ENCODE data around the gene KLHL7. TPM values are rescaled to one million over a fixed set of nuclear protein-coding genes. Genes with fewer than 3 reads are reported as not detected.

Gene KLHL7
- polyA plus RNA-seq, 1 donor = 28.6 TPM

DNA sequence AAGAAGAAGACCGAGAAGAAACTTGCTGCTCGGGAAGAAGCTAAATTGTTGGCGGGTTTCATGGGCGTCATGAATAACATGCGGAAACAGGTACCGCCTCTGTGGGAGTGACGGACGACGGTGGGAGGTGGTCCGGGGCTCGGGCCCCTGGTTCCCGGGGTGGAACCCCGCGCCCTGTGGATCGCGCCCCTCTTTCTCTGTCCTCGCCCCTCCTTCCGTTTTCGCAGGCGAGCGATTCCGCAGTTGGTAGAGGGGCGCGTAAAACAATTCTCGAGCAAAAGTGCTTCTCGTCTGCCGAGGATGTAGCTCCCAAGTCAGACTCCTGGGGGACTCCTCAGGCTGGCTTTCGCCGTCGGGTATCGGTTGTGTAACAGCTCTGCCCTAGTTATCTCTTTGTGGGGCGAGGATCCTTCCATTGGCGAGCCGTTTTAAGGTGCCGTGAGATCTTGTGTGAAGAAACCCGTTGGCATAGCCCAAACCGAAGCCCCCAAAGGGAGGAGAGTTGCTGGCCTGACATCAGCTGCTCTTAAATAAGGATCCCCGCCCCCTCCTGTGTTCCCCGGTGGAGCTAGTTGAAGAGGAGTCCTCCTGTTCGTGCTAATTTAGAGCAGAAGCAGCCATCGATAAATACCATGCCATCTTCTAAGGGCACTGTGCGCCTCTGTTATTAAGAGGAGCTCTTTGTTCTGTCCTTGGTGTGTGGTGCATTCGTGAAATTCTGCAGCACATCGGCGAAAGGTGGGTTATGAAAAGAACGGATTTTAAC is 655 bp downstream of the KLHL7 start:
- Histone ChIP-seq H3K9me3 (ENCODE audit: control insufficient read depth, low read depth, low read length) (no peaks in the 10 kb centered on the region), H3K4me1 (ENCODE audit: control insufficient read depth, insufficient read depth, low read length) (peaks cover 10% of the 10 kb centered on the region), H3K27me3 (ENCODE audit: control insufficient read depth, insufficient read depth, low read length) (no peaks in the 10 kb centered on the region), H3K36me3 (ENCODE audit: control insufficient read depth, insufficient read depth, low read length) (no peaks in the 10 kb centered on the region), H3K4me3 (ENCODE audit: low read length) (peak overlapping the region; percentile 75), H3K27ac (ENCODE audit: low read length) (peak overlapping the region; percentile 88)
- DNase-seq = peak; percentile 47 to 82
- WGBS (ENCODE audit: insufficient coverage, low lambda C conversion rate) = no CpG with 5 or more reads among the region's 46 CpGs

DNA sequence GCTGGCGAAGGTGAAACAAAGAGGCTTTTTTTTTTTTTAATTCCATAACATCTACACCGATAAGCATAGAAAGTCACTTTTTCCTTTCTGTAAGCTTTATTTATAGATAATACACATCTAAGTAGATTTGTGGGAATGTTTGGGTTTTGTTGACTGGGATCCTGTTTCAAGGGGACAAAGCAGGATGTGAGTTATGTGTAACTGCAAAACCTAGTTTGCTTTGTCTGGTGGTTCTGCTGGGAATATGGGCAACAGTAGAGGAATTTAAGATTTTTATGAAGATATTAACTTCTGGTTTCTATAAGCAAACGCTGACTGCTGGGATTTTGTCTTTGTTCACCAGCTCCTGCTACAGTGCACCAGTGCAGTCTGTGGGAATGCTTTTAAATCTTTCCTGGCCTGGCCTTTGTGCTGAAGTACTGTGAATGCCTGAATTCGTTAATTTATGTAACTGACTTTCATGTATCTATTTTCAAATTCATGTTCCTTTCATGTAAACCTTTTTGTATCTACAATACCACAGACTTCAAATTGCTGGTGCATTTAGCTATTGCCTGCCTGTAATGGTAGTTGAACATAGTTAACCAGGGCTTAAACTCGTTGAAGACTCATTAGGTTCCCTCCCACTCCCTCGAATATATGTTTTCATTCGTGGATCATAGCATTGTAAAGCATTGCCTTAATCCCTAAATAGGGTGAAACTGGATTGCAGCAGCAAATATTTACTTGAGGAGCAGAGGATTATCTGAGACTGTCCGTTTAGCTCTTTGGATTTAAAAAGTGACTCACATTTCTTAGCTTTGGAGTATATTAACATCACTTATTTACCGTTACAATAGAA is 1.5 kb downstream of the KLHL7 start:
- Histone ChIP-seq H3K27ac (ENCODE audit: low read length) (peak overlapping the region; percentile 88), H3K27me3 (ENCODE audit: control insufficient read depth, insufficient read depth, low read length) (no peaks in the 10 kb centered on the region), H3K4me1 (ENCODE audit: control insufficient read depth, insufficient read depth, low read length) (peaks cover 10% of the 10 kb centered on the region), H3K4me3 (ENCODE audit: low read length) (peak overlapping the region; percentile 75), H3K36me3 (ENCODE audit: control insufficient read depth, insufficient read depth, low read length) (no peaks in the 10 kb centered on the region), H3K9me3 (ENCODE audit: control insufficient read depth, low read depth, low read length) (no peaks in the 10 kb centered on the region)
- WGBS (ENCODE audit: insufficient coverage, low lambda C conversion rate) = 20% methylated on average over 3 of the region's 9 CpGs
- peak in 1 of 2 donors; percentile 26 for DNase-seq

DNA sequence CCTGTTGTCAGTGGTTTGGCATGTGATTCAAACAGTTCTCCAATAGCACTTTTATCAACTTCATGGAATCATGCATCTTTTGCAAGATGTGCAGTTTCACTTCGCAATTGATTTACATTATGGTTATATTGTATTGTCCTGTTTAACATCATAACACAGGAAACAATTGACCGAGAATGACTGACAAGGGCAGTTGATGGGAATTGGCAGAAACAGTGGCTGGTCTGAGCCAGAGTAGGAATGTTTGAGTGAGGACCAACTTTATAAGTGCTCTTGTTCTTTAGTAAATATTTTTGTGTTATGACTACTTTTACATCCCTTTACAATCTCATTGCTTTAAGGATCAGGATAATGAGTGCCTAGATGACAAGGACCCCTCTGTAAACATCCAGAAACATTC is 2.2 kb downstream of the KLHL7 start:
- Histone ChIP-seq H3K4me1 (ENCODE audit: control insufficient read depth, insufficient read depth, low read length) (peaks cover 10% of the 10 kb centered on the region), H3K4me3 (ENCODE audit: low read length) (no peak overlapping the region), H3K27ac (ENCODE audit: low read length) (no peak overlapping the region), H3K9me3 (ENCODE audit: control insufficient read depth, low read depth, low read length) (no peaks in the 10 kb centered on the region), H3K36me3 (ENCODE audit: control insufficient read depth, insufficient read depth, low read length) (no peaks in the 10 kb centered on the region), H3K27me3 (ENCODE audit: control insufficient read depth, insufficient read depth, low read length) (no peaks in the 10 kb centered on the region)
- no CpG with 5 or more reads among the region's 2 CpGs for WGBS (ENCODE audit: insufficient coverage, low lambda C conversion rate)
- DNase-seq = no peak

DNA sequence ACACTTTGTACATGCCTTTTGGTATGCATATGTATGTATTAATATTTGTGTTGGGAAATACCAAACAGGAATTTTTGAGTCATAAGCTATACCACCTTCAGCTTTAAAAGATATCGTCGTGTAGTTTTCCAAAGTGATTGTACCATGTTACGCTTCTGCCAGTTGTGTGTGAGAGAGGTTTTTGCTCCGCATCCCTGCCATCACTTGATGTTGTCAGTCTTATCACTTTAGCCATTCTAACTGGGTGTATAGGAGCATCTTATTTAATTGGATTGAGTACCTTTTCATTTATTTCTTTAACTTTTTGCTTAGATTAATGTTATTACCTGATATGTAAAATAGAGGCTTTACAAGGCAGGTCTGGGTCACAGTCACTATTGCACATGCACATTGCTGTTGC is 3.4 kb downstream of the KLHL7 start:
- WGBS (ENCODE audit: insufficient coverage, low lambda C conversion rate) = no CpG with 5 or more reads among the region's 4 CpGs
- H3K9me3 ChIP-seq (ENCODE audit: control insufficient read depth, low read depth, low read length) = no peaks in the 10 kb centered on the region
- H3K27me3 ChIP-seq (ENCODE audit: control insufficient read depth, insufficient read depth, low read length) = no peaks in the 10 kb centered on the region
- peaks cover 10% of the 10 kb centered on the region for H3K4me1 ChIP-seq (ENCODE audit: control insufficient read depth, insufficient read depth, low read length)
- no peak for DNase-seq
- no peak overlapping the region for H3K27ac ChIP-seq (ENCODE audit: low read length)
- no peak overlapping the region for H3K4me3 ChIP-seq (ENCODE audit: low read length)
- H3K36me3 ChIP-seq (ENCODE audit: control insufficient read depth, insufficient read depth, low read length) = no peaks in the 10 kb centered on the region

DNA sequence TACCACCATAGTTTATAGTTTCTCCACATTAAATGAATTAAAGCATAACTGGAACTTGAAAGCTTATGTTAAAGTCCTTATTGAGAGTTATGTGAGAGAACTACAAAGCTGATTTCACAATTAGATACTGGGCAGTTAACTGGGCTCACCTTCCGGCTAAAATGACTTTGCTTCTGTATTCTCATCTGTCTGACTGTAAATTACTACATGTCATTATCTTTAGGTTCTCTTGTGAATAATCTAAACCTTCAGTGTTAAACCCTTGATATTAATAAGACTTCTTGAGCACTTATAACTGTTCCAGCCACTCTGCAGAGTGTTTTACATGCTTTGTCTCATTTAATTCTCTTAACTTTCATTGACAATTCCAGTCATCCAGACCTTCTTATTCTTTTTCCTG is 3.9 kb downstream of the KLHL7 start:
- no peak overlapping the region for H3K4me3 ChIP-seq (ENCODE audit: low read length)
- no peaks in the 10 kb centered on the region for H3K27me3 ChIP-seq (ENCODE audit: control insufficient read depth, insufficient read depth, low read length)
- H3K27ac ChIP-seq (ENCODE audit: low read length) = no peak overlapping the region
- H3K9me3 ChIP-seq (ENCODE audit: control insufficient read depth, low read depth, low read length) = no peaks in the 10 kb centered on the region
- no peak for DNase-seq
- WGBS (ENCODE audit: insufficient coverage, low lambda C conversion rate) = no CpG with 5 or more reads among the region's 1 CpG
- H3K4me1 ChIP-seq (ENCODE audit: control insufficient read depth, insufficient read depth, low read length) = peaks cover 10% of the 10 kb centered on the region
- H3K36me3 ChIP-seq (ENCODE audit: control insufficient read depth, insufficient read depth, low read length) = no peaks in the 10 kb centered on the region

DNA sequence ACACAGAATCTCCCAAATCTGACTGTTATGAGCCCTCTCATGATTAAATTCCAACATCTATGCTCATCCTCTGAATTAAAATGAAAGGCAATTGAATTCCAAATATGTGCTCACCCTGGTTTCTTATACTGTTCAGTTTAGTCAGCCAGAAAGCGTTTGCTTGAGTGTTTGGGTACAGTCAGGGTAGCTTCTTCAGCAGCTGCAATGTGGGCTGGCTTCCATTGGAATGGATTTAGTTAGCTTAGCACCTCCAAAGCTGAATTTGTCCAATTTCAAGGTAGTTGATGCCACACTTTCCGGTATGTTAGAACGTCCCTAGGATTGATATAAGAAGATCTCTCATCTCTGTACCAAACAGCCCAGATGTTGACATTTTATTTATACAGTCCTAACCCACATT is 9.3 kb downstream of the KLHL7 start:
- DNase-seq = no peak

DNA sequence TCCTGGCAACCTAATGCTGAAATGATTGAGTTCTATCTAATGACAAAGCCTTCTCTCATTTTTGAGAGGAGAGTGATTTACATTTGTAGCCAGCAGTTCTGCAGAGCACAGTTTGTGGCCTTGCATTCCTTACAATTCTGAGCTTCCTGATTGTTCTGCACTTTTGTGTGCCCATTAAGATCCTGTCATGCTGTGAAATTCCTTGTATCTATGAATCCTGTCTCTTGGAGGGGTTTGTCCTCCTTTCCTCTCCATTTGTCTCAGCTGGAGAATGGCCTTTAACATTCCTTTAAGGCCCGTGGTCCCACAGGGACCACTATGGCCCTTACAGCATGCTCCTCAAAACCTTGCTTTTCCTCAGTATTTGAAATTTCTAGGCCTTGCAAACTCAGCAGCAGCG is 10.4 kb downstream of the KLHL7 start:
- WGBS (ENCODE audit: insufficient coverage, low lambda C conversion rate) = no CpG with 5 or more reads among the region's 2 CpGs
- Histone ChIP-seq H3K4me3 (ENCODE audit: low read length) (no peak overlapping the region), H3K27me3 (ENCODE audit: control insufficient read depth, insufficient read depth, low read length) (no peaks in the 10 kb centered on the region), H3K27ac (ENCODE audit: low read length) (no peak overlapping the region), H3K4me1 (ENCODE audit: control insufficient read depth, insufficient read depth, low read length) (no peaks in the 10 kb centered on the region), H3K9me3 (ENCODE audit: control insufficient read depth, low read depth, low read length) (no peaks in the 10 kb centered on the region), H3K36me3 (ENCODE audit: control insufficient read depth, insufficient read depth, low read length) (peaks cover 7% of the 10 kb centered on the region)
- no peak for DNase-seq

More for the DNA sequence above, 9.3 kb downstream of the KLHL7 start:
- Histone ChIP-seq H3K36me3 (ENCODE audit: control insufficient read depth, insufficient read depth, low read length) (peaks cover 2% of the 10 kb centered on the region), H3K27me3 (ENCODE audit: control insufficient read depth, insufficient read depth, low read length) (no peaks in the 10 kb centered on the region), H3K27ac (ENCODE audit: low read length) (no peak overlapping the region), H3K4me3 (ENCODE audit: low read length) (no peak overlapping the region), H3K4me1 (ENCODE audit: control insufficient read depth, insufficient read depth, low read length) (no peaks in the 10 kb centered on the region), H3K9me3 (ENCODE audit: control insufficient read depth, low read depth, low read length) (no peaks in the 10 kb centered on the region)
- WGBS (ENCODE audit: insufficient coverage, low lambda C conversion rate) = no CpG with 5 or more reads among the region's 3 CpGs

DNA sequence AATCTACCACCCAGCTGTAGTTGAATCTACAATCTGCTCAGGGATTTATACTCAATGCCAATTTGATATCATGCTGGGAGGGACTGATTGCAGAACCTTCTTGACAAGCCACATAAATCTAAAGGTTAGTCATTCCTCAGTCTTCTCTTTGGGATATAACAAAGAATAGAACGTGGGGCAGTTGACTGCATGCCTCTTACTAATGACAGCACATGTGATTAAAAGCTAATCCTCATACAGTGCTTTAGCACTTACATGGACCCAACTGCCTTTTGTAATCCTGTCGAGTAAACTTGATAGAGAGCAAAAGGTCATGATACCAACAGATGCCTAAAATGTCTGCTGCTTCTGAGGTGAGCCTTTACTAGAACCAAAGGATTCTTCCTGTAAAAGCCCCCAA is 12.3 kb downstream of the KLHL7 start:
- no CpG with 5 or more reads among the region's 2 CpGs for WGBS (ENCODE audit: insufficient coverage, low lambda C conversion rate)
- Histone ChIP-seq H3K27me3 (ENCODE audit: control insufficient read depth, insufficient read depth, low read length) (no peaks in the 10 kb centered on the region), H3K36me3 (ENCODE audit: control insufficient read depth, insufficient read depth, low read length) (peaks cover 7% of the 10 kb centered on the region), H3K9me3 (ENCODE audit: control insufficient read depth, low read depth, low read length) (no peaks in the 10 kb centered on the region), H3K4me1 (ENCODE audit: control insufficient read depth, insufficient read depth, low read length) (no peaks in the 10 kb centered on the region), H3K27ac (ENCODE audit: low read length) (no peak overlapping the region), H3K4me3 (ENCODE audit: low read length) (no peak overlapping the region)
- DNase-seq = no peak

DNA sequence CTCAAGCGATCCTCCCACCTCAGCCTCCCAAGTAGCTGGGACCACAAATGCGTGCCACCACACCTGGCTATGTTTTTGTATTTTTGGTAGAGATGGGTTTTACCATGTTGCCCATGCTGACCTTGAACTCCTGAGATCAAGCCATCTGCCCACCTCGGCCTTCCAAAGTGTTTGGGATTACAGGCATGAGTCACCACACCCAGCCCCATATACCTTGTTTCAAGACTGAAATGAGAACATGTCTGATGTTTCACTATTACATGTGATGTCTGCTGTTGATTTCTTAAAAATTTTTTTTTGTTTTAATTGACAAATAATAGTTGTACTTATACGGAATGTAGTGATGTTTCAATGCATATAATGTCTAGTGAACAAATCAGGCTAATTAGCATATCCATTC is 14.5 kb downstream of the KLHL7 start:
- Histone ChIP-seq H3K27ac (ENCODE audit: low read length) (no peak overlapping the region), H3K36me3 (ENCODE audit: control insufficient read depth, insufficient read depth, low read length) (peaks cover 7% of the 10 kb centered on the region), H3K27me3 (ENCODE audit: control insufficient read depth, insufficient read depth, low read length) (no peaks in the 10 kb centered on the region), H3K4me1 (ENCODE audit: control insufficient read depth, insufficient read depth, low read length) (no peaks in the 10 kb centered on the region), H3K9me3 (ENCODE audit: control insufficient read depth, low read depth, low read length) (no peaks in the 10 kb centered on the region), H3K4me3 (ENCODE audit: low read length) (no peak overlapping the region)
- 100% methylated on average over 1 of the region's 4 CpGs for WGBS (ENCODE audit: insufficient coverage, low lambda C conversion rate)
- DNase-seq = no peak

DNA sequence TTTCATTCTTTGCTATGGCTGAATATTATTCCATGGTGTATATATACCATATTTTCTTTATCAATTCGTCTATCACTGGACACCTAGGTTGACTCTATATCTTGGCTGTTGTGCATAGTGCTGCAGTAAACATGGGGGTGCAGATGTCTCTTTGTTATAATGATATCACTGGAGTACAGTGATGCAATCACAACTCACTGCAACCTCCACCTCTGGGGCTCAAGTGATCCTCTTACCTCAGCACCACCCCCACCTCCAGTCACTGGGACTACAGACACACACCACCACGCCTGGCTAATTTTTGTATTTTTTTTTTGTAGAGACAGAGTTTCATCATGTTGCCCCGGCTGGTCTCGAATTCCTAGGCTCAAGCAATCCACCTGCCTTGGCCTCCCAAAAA is 15.6 kb downstream of the KLHL7 start:
- DNase-seq = no peak
- peaks cover 15% of the 10 kb centered on the region for H3K36me3 ChIP-seq (ENCODE audit: control insufficient read depth, insufficient read depth, low read length)
- no peaks in the 10 kb centered on the region for H3K4me1 ChIP-seq (ENCODE audit: control insufficient read depth, insufficient read depth, low read length)
- H3K9me3 ChIP-seq (ENCODE audit: control insufficient read depth, low read depth, low read length) = no peaks in the 10 kb centered on the region
- no peak overlapping the region for H3K27ac ChIP-seq (ENCODE audit: low read length)
- no peak overlapping the region for H3K4me3 ChIP-seq (ENCODE audit: low read length)
- WGBS (ENCODE audit: insufficient coverage, low lambda C conversion rate) = 100% methylated on average over 2 of the region's 4 CpGs
- no peaks in the 10 kb centered on the region for H3K27me3 ChIP-seq (ENCODE audit: control insufficient read depth, insufficient read depth, low read length)
